HepG2 (cell line): ENCODE measurements around the gene AMZ1. TPM values are rescaled to one million over a fixed set of nuclear protein-coding genes. Genes with fewer than 3 reads are reported as not detected.

Experiments
- AGO1 ChIP-seq: fragments of 200-400 bp; formaldehyde crosslinking; IDR thresholded peaks from 2 replicates; pipeline ENCODE4 v1.6.1; 2017; ENCODE audit warnings: mild to moderate bottlenecking, low read depth, low read length, moderate library complexity; ENCODE audit not compliant: poor library complexity, severe bottlenecking
- ARID4A ChIP-seq: sonication (generic); formaldehyde crosslinking; IDR thresholded peaks from 2 replicates; pipeline ENCODE4 v1.5.0; 2020; ENCODE audit warnings: mild to moderate bottlenecking, missing genetic modification reagents, borderline replicate concordance
- ATF3 ChIP-seq: sonication (generic); formaldehyde crosslinking; IDR thresholded peaks from 2 replicates; pipeline ENCODE4 v1.4.0; 2020; ENCODE audit warnings: missing genetic modification reagents
- BATF2 ChIP-seq: sonication (generic); formaldehyde crosslinking; IDR thresholded peaks from 2 replicates; pipeline ENCODE4 v1.8.0; 2022; ENCODE audit warnings: mild to moderate bottlenecking, missing genetic modification reagents, moderate library complexity
- CCAR2 ChIP-seq: fragments of 200-400 bp; formaldehyde crosslinking; optimal IDR thresholded peaks from 2 replicates; pipeline ENCODE3; 2018; ENCODE audit warnings: low read depth, mild to moderate bottlenecking, low read length, moderate library complexity
- CEBPZ ChIP-seq: IDR thresholded peaks from 2 replicates; pipeline ENCODE4 v1.6.1; 2012; ENCODE audit warnings: low read length, improper control_type of control experiment
- MED1 ChIP-seq: sonication (generic); formaldehyde crosslinking; IDR thresholded peaks from 2 replicates; pipeline ENCODE4 v1.4.0; 2020; ENCODE audit warnings: missing genetic modification reagents
- NFE2 ChIP-seq: sonication (generic); formaldehyde crosslinking; IDR thresholded peaks from 2 replicates; pipeline ENCODE4 v1.4.0; 2020; ENCODE audit warnings: missing genetic modification reagents
- SOX13 ChIP-seq, 3 experiments: fragments of 450-650 bp in 1 of 3; sonication (generic) in 1 of 3; formaldehyde crosslinking in 1 of 3; IDR thresholded peaks in 2 of 3; conservative IDR thresholded peaks in 1 of 3; 2 replicates each; pipeline versions ENCODE4 v1.5.0 to v1.6.1; 2016 to 2020; ENCODE audit warnings: antibody characterized with exemption in 1 of 3, mild to moderate bottlenecking in 1 of 3, missing compliant biosample characterization in 1 of 3, missing genetic modification reagents in 1 of 3, moderate library complexity in 1 of 3
- TERF1 ChIP-seq: sonication (generic); formaldehyde crosslinking; IDR thresholded peaks from 2 replicates; pipeline ENCODE4 v1.8.0; 2022; ENCODE audit warnings: mild to moderate bottlenecking, missing genetic modification reagents, moderate library complexity
- ZFX ChIP-seq: sonication (generic); formaldehyde crosslinking; IDR thresholded peaks from 2 replicates; pipeline ENCODE4 v1.4.0; 2020; ENCODE audit warnings: mild to moderate bottlenecking, low read depth, missing genetic modification reagents, moderate library complexity
- ZKSCAN8 ChIP-seq: IDR thresholded peaks from 2 replicates; pipeline ENCODE4 v1.6.1; 2016; ENCODE audit warnings: borderline replicate concordance, missing genetic modification reagents, missing compliant biosample characterization
- ZNF251 ChIP-seq: sonication (generic); formaldehyde crosslinking; IDR thresholded peaks from 2 replicates; pipeline ENCODE4 v1.9.0; 2021; ENCODE audit warnings: mild to moderate bottlenecking, missing genetic modification reagents
- ZNF547 ChIP-seq: sonication (generic); formaldehyde crosslinking; IDR thresholded peaks from 2 replicates; pipeline ENCODE4 v1.5.1; 2020; ENCODE audit warnings: mild to moderate bottlenecking, missing genetic modification reagents
- ZNF670 ChIP-seq: sonication (generic); formaldehyde crosslinking; IDR thresholded peaks from 2 replicates; pipeline ENCODE4 v1.8.0; 2022; ENCODE audit warnings: mild to moderate bottlenecking, missing genetic modification reagents, borderline replicate concordance
- ZSCAN30 ChIP-seq: sonication (generic); formaldehyde crosslinking; IDR thresholded peaks from 2 replicates; pipeline ENCODE4 v1.5.0; 2020; ENCODE audit warnings: mild to moderate bottlenecking, missing genetic modification reagents
- polyA plus RNA-seq, 8 experiments: library from polyadenylated mRNA; depleted of rRNA in 3 of 8; stranded (reverse) in 7 of 8; unstranded in 1 of 8; fragments of >200 nt; fragmentation: Illumina TruSeq in 4 of 8; extraction: Trizol in 4 of 8; gene quantifications; 2 replicates each; pipeline versions ENCODE4 v1.2.1 to v1.2.3, GENCODE V29; 2011 to 2016; ENCODE audit warnings: low read depth in 4 of 8, missing spikeins in 1 of 8, mixed read lengths in 1 of 8; ENCODE audit not compliant: insufficient read depth in 1 of 8
- total RNA-seq, 5 experiments: library from RNA; depleted of rRNA; stranded (reverse); fragments of >200 nt; fragmentation: Illumina TruSeq; extraction: Trizol; gene quantifications; 2 replicates each; pipeline ENCODE4 v1.2.3, GENCODE V29; 2016; ENCODE audit warnings: low read depth in 1 of 5

AMZ1 gene
- total and polyA plus RNA-seq, 2 of the 13 experiments (the other 11 are each of a cell fraction or from before 2014, with no cell fraction given): 0.03 TPM; not detected in 1

- TF ChIP-seq ARID4A (peak; percentile 61; the same call in 1 of the 2 replicates), ATF3 (CRISPR knock-in tag) (peak; percentile 55), MED1 (no peak; the same call in 1 of the 2 replicates), ZNF547 (CRISPR knock-in tag) (no peak), CEBPZ (no peak), ZSCAN30 (CRISPR knock-in tag) (no peak), ZFX (peak; percentile 56; the same call in 1 of the 2 replicates), CCAR2 (no peak), TERF1 (CRISPR knock-in tag) (no peak), ZKSCAN8 (CRISPR knock-in tag) (no peak), BATF2 (CRISPR knock-in tag) (no peak), ZNF670 (CRISPR knock-in tag) (no peak), ZNF251 (CRISPR knock-in tag) (no peak), AGO1 (no peak), SOX13 (IDR thresholded peaks at IDR 0.05) (no peak), SOX13 (CRISPR knock-in tag; conservative IDR thresholded peaks at IDR 0.05 in 1 of 2, IDR thresholded peaks at IDR 0.05 in 1 of 2) (peak in 1 of 2 experiments; percentile 55; a peak in 2 of 4 replicates), NFE2 (no peak)
These were observed 46.3 kb upstream of the AMZ1 start (continued) for GRCh38 chr7:2641406-2642393.
